ENCODE data around the gene BIN1.
"Not testable (repeated sequence)": the region's sequence is repeated elsewhere in the genome, so short reads cannot be mapped to it uniquely, and the experiment has no call there.

Gene BIN1

DNA sequence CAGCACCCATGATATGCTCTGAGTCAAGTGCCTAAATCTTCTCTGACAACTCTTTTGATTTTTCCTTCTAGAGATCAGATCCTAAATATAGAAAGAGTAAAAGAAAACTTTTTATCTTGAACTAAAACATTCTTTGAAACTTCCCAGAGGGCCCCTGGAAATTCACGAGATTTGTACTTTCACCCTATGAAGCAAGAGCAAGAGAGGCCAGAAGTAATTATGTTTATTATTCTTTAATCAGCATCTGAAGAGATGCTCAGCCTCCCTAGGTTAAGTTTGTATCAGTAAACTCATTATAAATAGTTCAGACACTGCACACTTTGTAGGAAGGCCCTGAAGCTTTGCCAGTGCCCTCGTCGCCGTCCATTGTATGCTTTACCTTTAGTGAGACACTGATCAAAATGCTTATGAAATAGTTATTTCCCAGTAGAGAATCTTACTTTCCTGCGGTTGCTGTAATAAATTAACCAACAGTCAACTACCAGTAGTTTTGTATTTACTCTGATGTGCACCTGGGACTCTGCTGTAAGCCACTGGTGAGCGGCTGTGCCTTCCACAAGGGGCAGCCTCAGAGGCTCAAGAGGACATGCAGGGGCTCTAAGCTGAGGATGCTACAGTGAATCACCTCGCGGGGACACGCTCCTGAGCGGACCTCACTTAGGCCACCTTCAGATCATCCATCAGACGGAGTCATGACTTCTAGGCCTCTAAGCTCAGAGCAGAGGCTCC lies 71.9 kb downstream of the BIN1 start:
- DNase-seq (ENCODE audit: low spot score): no peak

DNA sequence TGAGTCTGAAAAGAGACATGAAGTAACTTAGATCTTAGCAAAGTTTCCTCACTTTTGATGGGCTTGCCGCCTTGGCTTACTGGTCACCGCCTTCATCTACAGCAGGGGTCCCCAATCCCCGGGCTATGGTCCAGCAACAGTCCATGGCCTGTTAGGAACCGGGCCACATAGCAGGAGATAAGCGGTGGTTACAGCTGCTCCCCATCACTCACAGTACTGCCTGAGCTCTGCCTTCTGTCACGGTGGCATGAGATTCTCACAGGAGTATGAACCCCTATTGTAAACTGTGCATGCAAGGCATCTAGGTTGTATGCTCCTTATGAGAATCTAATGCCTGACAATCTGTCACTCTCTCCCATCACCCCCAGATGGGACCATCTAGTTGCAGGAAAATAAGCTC lies 72.9 kb downstream of the BIN1 start:
- no peak for DNase-seq (ENCODE audit: low spot score)
- TF ChIP-seq, protein P1, sequence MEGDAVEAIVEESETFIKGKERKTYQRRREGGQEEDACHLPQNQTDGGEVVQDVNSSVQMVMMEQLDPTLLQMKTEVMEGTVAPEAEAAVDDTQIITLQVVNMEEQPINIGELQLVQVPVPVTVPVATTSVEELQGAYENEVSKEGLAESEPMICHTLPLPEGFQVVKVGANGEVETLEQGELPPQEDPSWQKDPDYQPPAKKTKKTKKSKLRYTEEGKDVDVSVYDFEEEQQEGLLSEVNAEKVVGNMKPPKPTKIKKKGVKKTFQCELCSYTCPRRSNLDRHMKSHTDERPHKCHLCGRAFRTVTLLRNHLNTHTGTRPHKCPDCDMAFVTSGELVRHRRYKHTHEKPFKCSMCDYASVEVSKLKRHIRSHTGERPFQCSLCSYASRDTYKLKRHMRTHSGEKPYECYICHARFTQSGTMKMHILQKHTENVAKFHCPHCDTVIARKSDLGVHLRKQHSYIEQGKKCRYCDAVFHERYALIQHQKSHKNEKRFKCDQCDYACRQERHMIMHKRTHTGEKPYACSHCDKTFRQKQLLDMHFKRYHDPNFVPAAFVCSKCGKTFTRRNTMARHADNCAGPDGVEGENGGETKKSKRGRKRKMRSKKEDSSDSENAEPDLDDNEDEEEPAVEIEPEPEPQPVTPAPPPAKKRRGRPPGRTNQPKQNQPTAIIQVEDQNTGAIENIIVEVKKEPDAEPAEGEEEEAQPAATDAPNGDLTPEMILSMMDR (IDR thresholded peaks at IDR 0.05; ENCODE audit: extremely low read depth, missing control alignments): no peak

More for the DNA sequence above, 71.9 kb downstream of the BIN1 start:
- TF ChIP-seq, protein P1 (IDR thresholded peaks at IDR 0.05; ENCODE audit: extremely low read depth, missing control alignments): no peak

DNA sequence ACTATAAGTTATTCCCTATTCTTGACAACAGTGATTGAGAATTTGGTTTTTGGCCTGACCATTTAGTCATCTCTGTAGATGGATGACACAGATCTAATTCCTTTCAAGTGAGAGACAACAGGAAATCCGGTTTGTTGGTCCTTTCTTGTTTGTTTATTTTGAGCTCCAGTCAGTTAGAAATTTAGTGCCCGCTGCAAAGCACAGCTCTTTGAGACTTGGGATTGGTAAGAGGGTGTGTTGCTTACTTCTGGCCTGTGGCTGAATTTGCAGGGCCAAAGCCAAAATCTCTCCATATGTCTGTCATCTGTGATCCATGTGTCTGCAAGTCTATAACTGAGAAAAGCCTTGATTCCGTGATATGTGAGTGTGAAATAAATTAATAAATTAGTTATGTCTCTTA lies 74.3 kb downstream of the BIN1 start:
- DNase-seq (ENCODE audit: low spot score): no peak
- TF ChIP-seq, protein P1 (IDR thresholded peaks at IDR 0.05; ENCODE audit: extremely low read depth, missing control alignments): no peak

DNA sequence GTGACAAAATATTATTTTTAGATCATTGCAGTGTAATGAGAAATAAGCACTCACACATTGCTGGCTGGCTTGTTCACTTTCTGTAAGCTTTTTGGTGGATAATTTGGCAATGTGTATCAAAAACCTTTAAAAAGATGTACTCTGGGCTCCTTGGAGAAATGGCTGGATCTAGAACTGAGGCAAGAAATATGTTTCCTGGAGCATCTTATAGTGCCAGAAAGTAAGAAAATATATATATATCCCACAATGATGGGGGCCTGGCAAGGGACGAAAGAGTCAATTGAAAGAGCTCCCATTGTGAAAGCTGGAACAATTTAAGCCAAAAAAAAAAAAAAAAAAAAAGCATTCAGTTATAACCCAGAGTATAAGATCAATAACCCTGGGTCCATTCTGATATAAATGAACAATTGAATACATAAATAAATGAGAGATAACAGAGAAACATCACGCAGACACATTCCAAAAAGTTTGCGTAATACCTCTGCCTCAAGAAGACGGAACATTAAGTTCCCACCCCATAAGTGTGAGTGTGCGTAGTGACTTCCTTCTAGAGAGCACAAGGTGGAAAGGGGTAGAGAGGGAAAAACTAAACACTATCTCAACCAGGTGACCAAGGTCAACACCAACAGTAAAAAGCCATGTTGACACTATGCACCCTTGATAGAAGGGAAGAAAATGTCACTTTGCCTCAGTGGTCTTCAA lies 77.5 kb downstream of the BIN1 start:
- TF ChIP-seq, protein P1 (IDR thresholded peaks at IDR 0.05; ENCODE audit: extremely low read depth, missing control alignments): no peak

DNA sequence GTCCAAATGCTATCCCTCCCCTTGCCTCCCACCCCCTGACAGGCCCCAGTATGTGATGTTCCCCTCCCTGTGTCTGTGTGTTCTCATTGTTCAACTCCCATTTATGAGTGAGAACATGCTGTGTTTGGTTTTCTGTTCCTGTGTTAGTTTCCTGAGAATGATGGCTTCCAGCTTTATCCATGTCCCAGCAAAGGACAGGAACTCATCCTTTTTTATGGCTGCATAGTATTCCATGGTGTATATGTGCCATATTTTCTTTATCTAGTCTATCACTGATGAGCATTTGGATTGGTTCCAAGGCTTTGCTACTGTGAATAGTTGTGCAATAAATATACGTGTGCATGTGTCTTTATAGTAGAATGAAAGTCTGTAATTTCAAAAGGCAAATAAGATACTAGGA lies 78.2 kb downstream of the BIN1 start:
- DNase-seq (ENCODE audit: low spot score): not testable (repeated sequence)

More for the DNA sequence above, 77.5 kb downstream of the BIN1 start:
- no peak for DNase-seq (ENCODE audit: low spot score)

DNA sequence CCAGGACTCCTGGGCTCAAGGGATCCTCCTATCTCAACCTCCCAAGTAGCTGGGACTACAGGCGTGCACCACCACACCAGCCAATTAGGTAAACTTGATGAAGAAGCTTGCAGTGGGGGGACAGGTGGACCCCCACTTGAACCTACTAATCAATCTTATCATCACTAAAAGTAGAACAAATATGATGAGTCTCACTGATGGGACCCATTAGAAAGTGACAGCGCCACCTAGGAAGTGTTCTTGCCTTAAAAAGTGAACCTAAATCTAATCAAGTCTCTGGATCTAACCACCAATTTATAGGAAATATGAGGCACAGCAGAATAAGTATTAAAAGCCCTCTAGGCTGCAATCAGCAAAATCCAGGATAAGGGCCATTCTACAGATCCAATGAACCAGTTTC lies 79.2 kb downstream of the BIN1 start:
- no peak for DNase-seq (ENCODE audit: low spot score)
- TF ChIP-seq, protein P1 (IDR thresholded peaks at IDR 0.05; ENCODE audit: extremely low read depth, missing control alignments): no peak

DNA sequence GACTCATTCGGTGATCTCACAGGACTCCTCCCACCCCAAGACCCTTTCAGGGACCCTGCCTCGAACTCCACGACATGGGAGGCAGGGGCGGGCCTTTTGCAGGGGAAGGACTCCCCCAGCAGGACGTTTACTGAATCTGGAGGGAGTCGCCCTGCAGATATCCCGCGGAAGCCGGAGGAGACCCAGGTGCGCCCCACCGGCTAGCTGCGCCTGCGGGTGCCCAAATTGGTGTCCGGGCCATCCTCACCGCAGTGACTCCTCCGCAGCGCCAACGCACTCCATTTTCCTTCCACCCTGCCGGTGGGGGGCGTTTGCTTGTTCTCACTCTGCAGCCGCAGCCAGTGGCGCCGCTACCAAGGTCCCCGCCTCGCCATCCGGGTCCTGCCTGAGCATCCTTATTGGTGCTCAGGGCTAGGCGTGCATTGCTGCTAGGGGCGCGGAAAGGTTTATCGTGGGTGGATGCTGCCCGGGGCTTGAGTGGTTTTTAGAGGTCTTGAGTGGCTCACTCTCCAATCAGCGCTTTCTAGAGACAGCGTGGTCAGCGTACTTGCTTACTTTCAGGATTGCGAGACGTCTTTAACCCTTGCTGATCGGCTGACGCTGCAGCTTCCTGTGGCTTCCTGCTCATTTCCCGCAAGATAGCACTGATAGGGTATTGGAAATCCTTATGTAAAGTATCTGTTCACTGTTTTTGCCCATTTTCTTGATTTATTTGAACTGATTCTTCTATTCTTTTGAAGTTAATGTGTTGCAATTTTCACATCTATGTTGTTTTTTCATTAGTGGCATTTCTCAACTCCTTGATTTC lies 81.4 kb downstream of the BIN1 start:
- TF ChIP-seq, protein P1 (IDR thresholded peaks at IDR 0.05; ENCODE audit: extremely low read depth, missing control alignments): peak; percentile 7
- DNase-seq (ENCODE audit: low spot score): peak; percentile 61

All from GM20000 (cell line).